Cerebellar nuclear complex (tissue), 1 donor: Measurements from ENCODE around the gene AVL9.
A peak's percentile ranks its signal among the peaks of the same experiment; 100 is the strongest.
"Not testable (repeated sequence)": the region's sequence is repeated elsewhere in the genome, so short reads cannot be mapped to it uniquely, and the experiment has no call there.

Experiments used
- DNase-seq, 2 experiments: peaks; one replicate each; lab custom pipeline; 2025; lab: John Stamatoyannopoulos, UW

AVL9 gene

GRCh38 chr7:32495298-32496051 lies at the start of gene AVL9:
TSS of gene AVL9 (plus strand) at chr7:32495489. CDS start at chr7:32495710, 221 bp downstream.
- DNase-seq = peak; percentile 87 to 96

GRCh38 chr7:32447218-32447617 lies 48.1 kb upstream of the AVL9 start:
- no peak for DNase-seq

GRCh38 chr7:32453341-32454011 lies 41.8 kb upstream of the AVL9 start:
- no peak for DNase-seq

GRCh38 chr7:32458025-32458424 lies 37.3 kb upstream of the AVL9 start:
- DNase-seq = no peak

GRCh38 chr7:32459788-32460187 lies 35.5 kb upstream of the AVL9 start:
- no peak for DNase-seq

- DNase-seq = no peak
Measured at GRCh38 chr7:32461484-32461883, 33.8 kb upstream of the AVL9 start.

GRCh38 chr7:32462451-32462850 lies 32.8 kb upstream of the AVL9 start:
- no peak for DNase-seq

GRCh38 chr7:32462977-32463376 lies 32.3 kb upstream of the AVL9 start:
- DNase-seq = no peak

GRCh38 chr7:32464641-32465416 lies 30.5 kb upstream of the AVL9 start:
- DNase-seq = not testable (repeated sequence)

GRCh38 chr7:32470004-32470403 lies 25.3 kb upstream of the AVL9 start:
- DNase-seq = not testable (repeated sequence)

- no peak for DNase-seq
Measured at GRCh38 chr7:32470871-32471270, 24.4 kb upstream of the AVL9 start.

- no peak for DNase-seq
Measured at GRCh38 chr7:32472015-32472414, 23.3 kb upstream of the AVL9 start.

- DNase-seq = no peak
Measured at GRCh38 chr7:32474008-32474407, 21.3 kb upstream of the AVL9 start.

GRCh38 chr7:32476816-32477648 lies 18.3 kb upstream of the AVL9 start:
- no peak for DNase-seq

- no peak for DNase-seq
Measured at GRCh38 chr7:32477649-32477980, 17.7 kb upstream of the AVL9 start.

GRCh38 chr7:32479574-32480200 lies 15.6 kb upstream of the AVL9 start:
- no peak for DNase-seq

GRCh38 chr7:32481176-32481575 lies 14.1 kb upstream of the AVL9 start:
- DNase-seq = no peak

GRCh38 chr7:32481921-32482320 lies 13.4 kb upstream of the AVL9 start:
- no peak for DNase-seq

- no peak for DNase-seq
Measured at GRCh38 chr7:32489788-32490126, 5.5 kb upstream of the AVL9 start.

- DNase-seq = peak; percentile 22 to 86
Measured at GRCh38 chr7:32490127-32490796, 5.0 kb upstream of the AVL9 start, which contains the start of gene LSM5. TSS of gene LSM5 (minus strand) at chr7:32490380. CDS start at chr7:32490365, 15 bp downstream.

GRCh38 chr7:32494946-32495297 lies 367 bp upstream of the AVL9 start:
- DNase-seq = no peak
